ENCODE measurements around the gene PIK3R1.
A peak's percentile ranks its signal among the peaks of the same experiment; 100 is the strongest.

PIK3R1 gene

GRCh38 chr5:68292316-68292715 is 76.8 kb downstream of the PIK3R1 start:
- no peak for DNase-seq (ENCODE audit: low read depth in 4 of 4, low spot score in 1 of 4)

DNA sequence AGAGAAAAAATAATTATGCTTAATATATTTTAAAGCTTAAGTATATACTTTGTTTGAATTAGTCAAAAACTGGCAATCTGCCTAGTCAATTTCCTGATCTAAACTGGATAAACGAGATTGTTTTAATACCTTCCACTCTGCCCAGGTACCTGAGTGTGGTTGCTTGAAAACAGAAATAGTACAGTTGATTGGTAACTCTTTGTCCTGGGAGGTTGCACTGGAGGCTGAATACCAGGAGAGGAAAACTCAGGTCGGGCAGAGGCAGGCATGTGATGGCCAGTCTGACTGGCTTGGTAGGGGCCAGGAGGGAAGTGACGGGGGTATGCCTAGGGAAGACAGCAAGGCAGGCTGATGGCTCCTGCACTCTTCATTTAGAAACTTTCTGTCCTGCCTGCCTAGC is 80.2 kb downstream of the PIK3R1 start:
- DNase-seq (ENCODE audit: low read depth in 4 of 4, low spot score in 1 of 4): no peak

- no peak for DNase-seq (ENCODE audit: low read depth in 4 of 4, low spot score in 1 of 4)
Observed at GRCh38 chr5:68296895-68297294, 81.3 kb downstream of the PIK3R1 start.

DNA sequence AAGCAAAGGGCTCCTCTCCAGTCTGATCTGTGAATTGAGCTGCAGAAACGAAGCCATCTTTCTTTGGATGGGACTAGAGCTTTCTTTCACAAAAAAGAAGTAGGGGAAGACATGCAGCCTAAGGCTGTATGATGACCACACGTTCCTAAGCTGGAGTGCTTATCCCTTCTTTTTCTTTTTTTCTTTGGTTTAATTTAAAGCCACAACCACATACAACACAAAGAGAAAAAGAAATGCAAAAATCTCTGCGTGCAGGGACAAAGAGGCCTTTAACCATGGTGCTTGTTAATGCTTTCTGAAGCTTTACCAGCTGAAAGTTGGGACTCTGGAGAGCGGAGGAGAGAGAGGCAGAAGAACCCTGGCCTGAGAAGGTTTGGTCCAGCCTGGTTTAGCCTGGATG is 82.1 kb downstream of the PIK3R1 start:
- no peak for DNase-seq (ENCODE audit: low read depth in 4 of 4, low spot score in 1 of 4)

- no peak for DNase-seq (ENCODE audit: low read depth in 4 of 4, low spot score in 1 of 4)
Observed at GRCh38 chr5:68298479-68298878, 82.9 kb downstream of the PIK3R1 start.

DNA sequence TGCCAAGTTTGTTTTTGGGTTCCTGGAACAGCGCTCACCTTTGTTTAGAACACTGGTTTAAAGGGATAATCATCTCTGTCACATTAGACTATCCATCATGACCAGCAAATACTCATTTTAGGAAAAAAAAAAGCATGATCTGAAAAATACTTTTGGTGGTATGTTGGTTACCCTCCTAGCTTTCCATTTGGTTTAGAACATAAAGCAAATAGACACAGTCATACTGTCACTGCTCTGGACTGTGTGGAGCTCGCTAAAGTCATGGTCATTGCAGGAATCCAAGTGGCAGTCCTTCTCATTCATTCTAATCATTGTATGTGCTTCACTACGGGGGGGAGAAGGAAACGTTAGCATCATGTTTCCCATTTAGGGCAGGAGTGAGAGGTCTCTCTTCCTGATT is 83.5 kb downstream of the PIK3R1 start:
- no peak for DNase-seq (ENCODE audit: low read depth in 4 of 4, low spot score in 1 of 4)

DNA sequence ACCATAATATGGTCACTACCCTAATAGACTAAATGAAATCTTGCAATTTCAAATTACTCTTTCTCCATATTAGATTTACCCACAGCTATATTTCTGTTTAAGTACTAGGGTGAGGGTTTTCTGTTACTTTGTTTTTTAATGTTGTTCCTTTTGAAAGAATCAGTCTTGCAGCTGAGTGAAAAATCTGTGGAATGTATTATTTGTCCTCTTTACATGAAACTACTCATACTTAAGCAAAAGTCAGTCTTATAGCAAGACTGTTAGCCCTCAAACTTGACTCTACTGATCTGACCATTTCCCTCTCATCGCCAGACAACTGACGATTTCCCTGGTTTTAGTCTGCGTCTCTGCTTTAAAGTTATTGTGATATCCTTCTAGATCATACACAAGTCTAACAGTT is 84.0 kb downstream of the PIK3R1 start:
- no peak for DNase-seq (ENCODE audit: low read depth in 4 of 4, low spot score in 1 of 4)

DNA sequence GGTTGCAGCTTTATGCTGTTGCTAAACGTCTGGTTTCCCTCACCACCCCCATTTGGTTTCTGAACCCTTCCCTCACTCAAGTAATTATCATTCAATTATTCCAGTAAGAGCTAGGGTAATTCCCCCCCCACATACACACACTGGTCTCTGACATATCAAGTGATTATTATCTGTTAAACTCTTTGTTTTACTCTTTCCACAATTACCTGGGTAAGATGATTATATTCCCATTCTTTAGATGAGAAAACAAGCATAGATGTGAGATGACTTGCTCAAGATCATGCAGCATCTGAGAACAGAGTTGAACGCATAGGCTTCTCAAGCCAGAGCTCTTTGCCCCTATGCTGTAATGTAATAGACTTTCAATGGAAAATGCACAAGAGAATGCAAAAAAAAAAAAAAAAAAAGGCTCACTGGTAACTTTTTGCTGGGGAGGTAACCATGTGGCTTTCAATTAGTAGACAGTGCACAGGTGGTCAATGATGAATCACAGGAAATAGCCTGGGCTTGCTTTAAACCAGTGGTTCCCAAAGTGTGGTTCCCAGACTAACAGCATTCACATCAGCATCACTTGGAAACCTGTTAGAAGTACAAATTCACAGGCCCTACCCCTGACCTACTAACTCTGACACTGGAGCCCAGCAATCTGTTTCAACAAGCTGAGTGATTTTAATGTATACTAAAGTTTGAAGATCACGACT is 87.6 kb downstream of the PIK3R1 start:
- no peak for DNase-seq (ENCODE audit: low read depth in 4 of 4, low spot score in 1 of 4)

DNA sequence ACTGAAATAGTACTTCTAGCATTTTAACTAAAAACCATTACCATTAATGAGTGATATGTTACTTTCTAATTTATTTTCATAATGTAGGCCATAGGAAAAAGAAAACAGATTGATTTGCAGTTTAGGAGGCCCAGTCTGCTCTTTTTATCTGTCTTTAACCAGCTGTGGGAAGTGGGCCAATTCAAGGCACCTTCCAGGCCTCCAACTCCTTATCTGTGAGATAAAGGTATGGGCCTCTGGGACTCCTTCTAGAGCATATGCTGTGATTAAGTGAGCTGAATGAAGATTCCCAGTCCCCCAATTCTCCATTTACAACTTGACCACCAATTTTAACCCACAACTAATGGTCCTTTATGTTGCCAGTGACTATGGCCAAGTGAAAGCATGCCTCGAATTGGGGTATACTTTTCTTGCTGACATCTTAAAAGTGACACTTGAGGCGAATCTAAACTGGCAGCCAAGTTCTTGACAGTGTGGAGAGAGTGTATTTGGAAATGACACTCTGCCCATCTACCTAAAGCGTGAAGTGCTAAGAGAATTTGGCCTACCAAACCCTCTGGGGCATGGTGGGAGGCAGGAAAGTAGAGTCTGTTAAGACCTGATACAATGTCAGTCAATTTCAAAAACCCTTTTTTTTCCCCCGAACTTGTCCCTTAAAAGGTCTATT is 88.3 kb downstream of the PIK3R1 start:
- DNase-seq (ENCODE audit: low read depth in 4 of 4, low spot score in 1 of 4): no peak

DNA sequence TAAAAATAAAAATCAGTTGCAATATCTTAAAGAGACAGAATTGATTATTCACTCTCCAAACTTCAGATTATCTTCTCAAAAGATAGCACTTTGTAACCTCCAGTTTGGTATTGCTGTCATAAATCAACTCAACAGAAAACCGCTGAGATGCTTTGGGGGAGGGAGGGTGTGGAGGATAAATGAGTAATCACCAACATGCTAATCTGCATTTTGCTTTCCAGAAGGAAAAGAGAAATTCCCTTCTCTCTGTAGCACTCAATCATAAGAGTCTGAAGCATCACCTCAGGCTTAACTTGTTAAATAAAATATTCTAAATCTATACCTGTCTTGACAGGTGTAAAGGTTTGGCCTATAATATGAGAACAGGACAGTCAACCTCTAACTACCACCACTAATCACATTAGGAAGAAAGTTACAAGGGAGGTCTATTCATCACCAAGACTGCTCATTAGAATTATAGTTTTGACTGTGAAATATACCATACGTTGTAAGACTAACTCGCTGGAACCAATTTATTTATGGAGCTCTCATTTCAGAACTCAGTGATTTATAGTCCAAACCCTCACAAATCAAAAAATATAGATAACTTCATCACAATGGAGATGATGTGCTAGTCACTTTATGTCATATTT is 89.0 kb downstream of the PIK3R1 start:
- no peak for DNase-seq (ENCODE audit: low read depth in 4 of 4, low spot score in 1 of 4)

DNA sequence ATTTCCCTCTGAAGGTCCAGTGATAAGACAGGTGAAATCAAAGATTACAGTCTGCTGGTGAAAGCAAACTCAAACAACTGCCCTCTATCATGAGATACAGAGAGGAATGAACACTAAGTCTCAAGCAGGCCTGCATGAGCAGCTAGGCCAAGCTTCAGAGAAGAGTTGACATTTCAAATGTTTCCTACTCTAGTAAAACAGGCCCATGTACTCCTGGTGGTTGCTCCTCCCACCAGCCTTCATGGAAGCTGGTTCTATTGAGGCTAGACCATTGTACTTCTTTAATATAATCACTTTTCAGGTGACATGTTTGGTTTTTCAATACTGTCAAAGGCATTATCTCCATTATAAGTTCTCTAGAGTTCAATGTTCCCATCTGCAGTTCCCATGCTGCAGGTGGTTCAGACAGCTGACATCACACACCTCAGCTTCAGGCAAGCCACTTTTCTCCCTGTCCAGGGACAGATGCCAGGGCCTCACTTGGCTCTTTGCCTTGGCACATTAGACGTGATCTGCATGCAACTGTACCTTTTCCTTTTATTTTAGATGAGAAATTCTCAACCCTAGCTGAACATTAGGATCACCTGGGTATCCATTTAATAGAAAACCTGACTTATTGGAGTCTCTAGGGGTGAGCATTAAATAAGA is 89.8 kb downstream of the PIK3R1 start:
- no peak for DNase-seq (ENCODE audit: low read depth in 4 of 4, low spot score in 1 of 4)

GRCh38 chr5:68306361-68307014 is 90.9 kb downstream of the PIK3R1 start:
- no peak for DNase-seq (ENCODE audit: low read depth in 4 of 4, low spot score in 1 of 4)

- DNase-seq (ENCODE audit: low read depth in 4 of 4, low spot score in 1 of 4): no peak
Observed at GRCh38 chr5:68313336-68313735, 97.8 kb downstream of the PIK3R1 start.

DNA sequence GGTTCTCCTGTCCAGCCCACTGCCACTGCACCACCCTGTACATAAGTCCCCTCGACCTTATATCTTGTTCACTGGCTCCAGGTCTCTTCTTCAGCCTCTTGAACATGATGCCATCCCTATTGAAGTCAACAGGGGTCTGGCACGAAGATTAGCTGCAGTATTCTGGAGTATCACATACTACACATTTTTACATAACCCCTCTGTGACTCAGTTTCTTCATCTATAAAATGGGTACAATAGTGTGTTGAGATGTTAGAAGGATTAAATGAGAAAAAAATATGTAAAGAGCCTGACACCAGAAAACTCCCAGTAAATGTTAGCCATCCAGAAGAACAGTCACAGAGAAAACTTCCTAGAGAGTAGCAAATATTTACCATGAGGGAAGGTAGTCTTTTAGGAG is 98.9 kb downstream of the PIK3R1 start:
- no peak for DNase-seq (ENCODE audit: low read depth in 4 of 4, low spot score in 1 of 4)

DNA sequence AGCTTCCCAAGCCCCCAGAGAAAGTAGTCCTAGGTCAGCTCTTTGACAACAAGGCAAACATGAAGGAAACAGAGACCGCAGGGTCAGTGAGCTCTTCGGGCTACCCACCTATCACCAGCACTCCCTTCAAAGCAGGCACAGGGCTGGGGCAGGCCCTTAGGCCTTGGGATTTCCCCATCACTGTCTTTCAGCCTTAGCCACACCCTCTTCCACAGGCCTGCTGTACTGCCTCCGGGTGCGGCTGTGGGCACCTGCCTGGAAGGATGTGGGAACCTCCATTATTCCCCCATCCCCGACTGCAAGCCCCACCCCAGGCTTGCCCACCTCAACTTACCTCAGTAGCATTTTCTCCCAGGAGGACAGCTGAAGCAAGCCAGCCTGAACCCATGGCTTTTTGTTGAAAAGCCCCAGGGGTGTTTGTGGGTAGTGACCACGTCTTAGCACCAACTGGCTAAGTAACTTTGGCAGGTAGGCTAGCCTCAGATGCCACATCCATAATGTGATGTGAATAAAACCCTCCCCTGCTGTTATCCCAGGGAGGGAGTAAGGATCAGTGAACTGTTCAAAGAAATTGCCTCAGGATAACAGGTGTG is 100.2 kb downstream of the PIK3R1 start:
- DNase-seq (ENCODE audit: low read depth in 4 of 4, low spot score in 1 of 4): peak in 2 of 4 experiments; percentile 13 to 19

DNA sequence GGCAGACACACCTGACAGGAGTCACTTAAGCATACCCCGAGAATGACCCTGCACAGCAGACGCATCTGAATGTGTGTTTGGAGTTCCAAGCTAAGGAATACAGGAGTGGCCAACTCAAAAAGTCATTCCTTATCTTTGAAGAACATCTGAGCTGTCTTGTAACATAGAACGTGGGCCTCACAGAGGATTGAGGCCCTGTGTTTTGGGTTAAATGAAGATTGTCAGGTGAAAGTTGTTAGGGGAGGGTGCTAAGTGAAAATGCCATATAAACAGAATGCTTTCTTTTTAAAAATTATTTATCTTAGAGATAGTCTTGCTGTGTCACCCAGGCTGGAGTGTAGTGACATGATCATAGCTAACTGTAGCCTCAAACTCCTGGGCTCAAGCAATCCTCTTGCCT is 100.9 kb downstream of the PIK3R1 start:
- DNase-seq (ENCODE audit: low read depth in 4 of 4, low spot score in 1 of 4): no peak

- DNase-seq (ENCODE audit: low read depth in 4 of 4, low spot score in 1 of 4): no peak
Observed at GRCh38 chr5:68317646-68318045, 102.1 kb downstream of the PIK3R1 start.

GRCh38 chr5:68318955-68319705 is 103.6 kb downstream of the PIK3R1 start:
- no peak for DNase-seq (ENCODE audit: low read depth in 4 of 4, low spot score in 1 of 4)

- DNase-seq (ENCODE audit: low read depth in 4 of 4, low spot score in 1 of 4): no peak
Observed at GRCh38 chr5:68319706-68320412, 104.3 kb downstream of the PIK3R1 start.
